ENCODE measurements around the gene SLC30A2. TPM values are rescaled to one million over a fixed set of nuclear protein-coding genes. Genes with fewer than 3 reads are reported as not detected.

Gene SLC30A2
- polyA plus RNA-seq, 6 donors from 2014 or later = not detected

DNA sequence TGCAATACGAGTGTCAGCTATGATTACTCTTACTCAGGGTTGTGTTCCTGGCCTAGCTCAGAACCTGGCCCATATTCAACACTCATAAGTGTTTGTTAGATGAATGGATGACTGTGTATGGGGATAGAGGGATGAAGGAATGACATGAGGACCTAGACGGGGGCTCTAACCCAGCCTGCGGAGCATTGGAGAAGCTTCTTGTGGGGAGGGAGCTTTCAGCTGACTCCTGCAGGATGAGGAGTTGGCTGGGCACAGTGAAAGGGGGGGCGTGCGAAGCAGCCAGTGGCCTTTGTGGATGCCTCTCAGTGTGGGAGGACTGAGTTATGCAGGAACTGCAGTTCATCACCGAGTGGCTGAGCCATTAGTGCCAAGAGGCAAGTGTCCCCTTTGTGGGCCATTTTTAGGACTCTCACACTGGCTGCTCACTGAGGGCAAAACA lies 25.6 kb downstream of the SLC30A2 start:
- Mint-ChIP-seq H3K4me3 (no peak overlapping the region), H3K27ac (no peak overlapping the region)

DNA sequence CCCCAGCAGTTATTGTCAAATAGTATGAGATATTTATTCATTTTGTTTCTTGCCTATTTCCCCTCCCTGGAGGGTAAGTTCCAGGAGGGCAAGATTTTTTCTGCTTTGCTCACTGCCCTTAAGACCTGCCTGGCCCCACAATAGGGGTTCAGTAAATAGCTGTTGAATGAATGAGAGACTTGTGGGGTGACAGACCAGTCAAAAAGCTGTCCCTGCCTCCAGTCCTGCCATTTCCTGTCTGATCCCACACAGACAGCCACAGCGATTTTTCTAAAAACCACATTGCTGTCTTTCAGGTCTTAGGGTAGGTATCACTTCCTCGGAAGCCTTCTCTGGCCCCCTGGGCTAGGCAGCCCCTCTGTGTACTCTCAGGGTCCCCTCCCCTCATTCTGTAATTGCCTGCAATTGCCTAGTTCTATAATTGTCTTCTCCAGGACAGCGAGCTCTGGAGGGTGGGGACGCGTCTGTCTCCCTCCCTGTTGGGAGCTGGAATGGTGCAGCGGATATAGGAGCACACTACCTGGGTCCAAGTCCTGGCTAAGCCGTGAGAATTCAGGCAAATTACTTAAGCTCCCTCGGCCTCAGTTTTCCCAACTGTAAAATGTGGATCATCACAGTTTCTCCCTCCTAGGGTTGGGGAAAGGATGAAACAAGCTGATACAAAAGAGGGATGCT lies 26.1 kb downstream of the SLC30A2 start:
- Mint-ChIP-seq H3K4me3 (no peak overlapping the region), H3K4me1 (no peaks in the 10 kb centered on the region), H3K36me3 (no peaks in the 10 kb centered on the region), H3K9me3 (no peaks in the 10 kb centered on the region), H3K27me3 (peaks cover 3 to 18% (median 9%) of the 10 kb centered on the region in 3 donors), H3K27ac (no peak overlapping the region)
- DNase-seq = no peak
- ATAC-seq (ENCODE audit: low read depth in 2 of 2) = no peak

More for the DNA sequence above, 25.6 kb downstream of the SLC30A2 start:
- Mint-ChIP-seq H3K4me1 (no peaks in the 10 kb centered on the region), H3K36me3 (no peaks in the 10 kb centered on the region), H3K9me3 (no peaks in the 10 kb centered on the region), H3K27me3 (peaks cover 3 to 18% (median 9%) of the 10 kb centered on the region in 3 donors)
- DNase-seq (no peak), ATAC-seq (ENCODE audit: low read depth in 2 of 2) (no peak)

DNA sequence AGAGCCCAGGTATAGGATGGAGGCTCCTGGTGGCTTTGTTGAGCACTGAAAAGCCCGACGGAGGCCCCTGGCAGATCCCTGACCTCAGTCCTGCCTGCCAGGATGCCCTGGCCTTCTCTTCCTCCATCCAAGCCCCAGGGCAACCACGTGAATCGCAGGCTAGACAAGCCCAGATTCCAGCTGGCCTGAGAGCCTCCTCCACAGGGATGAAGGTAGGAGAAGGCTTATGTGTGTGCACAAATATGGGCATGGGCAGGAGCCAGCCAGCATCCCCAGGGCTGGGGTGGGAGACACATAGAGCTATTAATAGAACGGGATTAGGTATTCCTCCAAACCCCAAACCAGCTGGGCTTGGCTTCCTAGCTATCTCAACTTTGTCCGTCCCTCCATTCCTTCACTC lies 28.3 kb downstream of the SLC30A2 start:
- Mint-ChIP-seq H3K9me3 (no peaks in the 10 kb centered on the region), H3K27ac (no peak overlapping the region), H3K36me3 (no peaks in the 10 kb centered on the region), H3K4me1 (no peaks in the 10 kb centered on the region), H3K4me3 (no peak overlapping the region), H3K27me3 (peaks cover 3 to 18% (median 9%) of the 10 kb centered on the region in 3 donors)
- DNase-seq (no peak), ATAC-seq (ENCODE audit: low read depth in 2 of 2) (no peak)

DNA sequence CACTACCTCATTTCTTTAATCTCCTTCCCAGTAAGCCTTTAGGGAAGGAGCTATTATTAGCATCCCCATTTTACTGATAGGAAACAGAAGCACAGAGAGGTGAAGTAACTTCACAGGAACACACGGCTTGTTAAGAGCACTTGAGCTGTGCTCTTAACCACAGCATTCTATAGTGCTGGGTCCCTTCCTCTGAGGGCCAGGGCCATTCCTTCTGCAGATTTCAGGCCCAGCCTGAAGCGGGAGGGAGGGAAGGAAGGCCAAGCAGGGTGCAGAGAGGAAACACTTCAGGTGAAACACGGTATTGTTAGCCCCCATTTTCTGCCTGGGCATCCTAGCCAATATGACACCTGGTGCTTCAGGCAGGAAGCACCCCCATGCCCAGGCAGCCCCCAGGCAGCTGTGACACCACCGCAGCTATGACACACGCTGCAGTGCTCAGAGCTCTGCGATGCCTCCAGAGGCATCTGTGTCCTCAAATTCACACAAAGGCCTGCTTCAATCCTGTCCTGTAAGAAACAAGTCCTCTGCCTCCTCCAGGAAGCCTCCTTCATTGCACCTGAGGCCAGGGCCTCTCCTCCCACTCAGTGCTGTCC lies 28.9 kb downstream of the SLC30A2 start:
- Mint-ChIP-seq H3K27me3 (peaks cover 3 to 18% (median 9%) of the 10 kb centered on the region in 3 donors), H3K4me1 (no peaks in the 10 kb centered on the region), H3K36me3 (no peaks in the 10 kb centered on the region), H3K9me3 (no peaks in the 10 kb centered on the region), H3K27ac (peak overlapping the region in 1 of 6 donors; percentile 56), H3K4me3 (no peak overlapping the region)
- DNase-seq (no peak), ATAC-seq (ENCODE audit: low read depth in 2 of 2) (peak in 1 of 2 donors; percentile 28)

DNA sequence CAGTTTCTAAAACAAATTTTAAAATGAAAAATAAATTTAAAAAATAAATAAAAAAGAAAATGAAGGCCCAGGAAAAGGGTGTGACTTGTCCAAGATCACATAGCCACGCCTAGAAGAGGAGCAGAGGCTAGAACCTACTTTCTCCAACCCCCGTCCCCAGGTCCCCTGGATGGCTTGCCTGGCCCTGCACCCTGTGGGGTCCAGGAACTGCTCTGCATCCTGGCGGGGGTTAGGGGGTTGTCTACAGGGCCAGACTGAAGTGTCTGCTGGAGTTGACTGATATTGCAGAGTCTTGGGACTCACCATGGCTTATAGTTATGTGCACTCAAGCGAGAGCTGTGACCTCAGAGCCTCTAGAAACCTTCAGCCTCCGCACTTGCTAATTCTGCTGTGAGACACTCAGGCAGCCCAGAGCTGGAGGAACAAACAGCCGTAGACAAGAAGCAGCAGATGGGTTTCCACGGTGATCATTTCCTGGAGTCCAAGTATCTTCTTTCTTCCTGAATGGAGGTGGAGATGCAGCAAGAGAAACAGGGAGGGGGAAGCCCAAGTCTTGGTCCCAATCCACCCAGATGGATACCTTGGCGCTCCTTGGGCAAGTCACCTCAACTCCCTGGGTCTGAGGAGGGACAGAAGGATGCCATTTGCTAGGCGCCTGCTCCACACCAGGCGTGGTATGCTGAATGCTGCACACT lies 29.5 kb downstream of the SLC30A2 start:
- DNase-seq (no peak), ATAC-seq (ENCODE audit: low read depth in 2 of 2) (no peak)
- no peaks in the 10 kb centered on the region for H3K36me3 Mint-ChIP-seq
- no peak overlapping the region for H3K4me3 Mint-ChIP-seq
- no peak overlapping the region for H3K27ac Mint-ChIP-seq
- H3K4me1 Mint-ChIP-seq = no peaks in the 10 kb centered on the region
- no peaks in the 10 kb centered on the region for H3K9me3 Mint-ChIP-seq
- H3K27me3 Mint-ChIP-seq = peaks cover 3 to 13% (median 5%) of the 10 kb centered on the region in 3 donors

DNA sequence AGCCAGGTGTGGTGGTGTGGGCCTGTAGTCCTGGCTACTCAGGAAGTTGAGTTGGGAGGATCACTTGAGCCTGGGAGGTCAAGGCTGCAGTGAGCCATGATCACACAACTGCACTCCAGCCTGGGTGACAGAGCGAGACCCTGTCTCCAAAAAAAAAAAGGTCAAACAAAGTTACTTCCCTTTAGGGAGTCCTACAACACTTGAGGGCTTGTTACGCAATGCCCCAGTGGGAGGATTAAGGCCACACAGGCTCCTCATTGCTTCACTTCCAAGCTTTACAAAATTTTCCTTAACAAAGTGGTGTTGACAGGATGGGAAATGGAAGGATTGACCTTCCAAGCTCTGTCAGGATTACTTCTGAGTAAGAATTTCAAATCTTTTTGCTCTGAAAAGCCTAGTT lies 30.6 kb downstream of the SLC30A2 start:
- H3K27ac Mint-ChIP-seq = peak overlapping the region in 1 of 6 donors; percentile 69
- H3K9me3 Mint-ChIP-seq = no peaks in the 10 kb centered on the region
- DNase-seq = no peak

DNA sequence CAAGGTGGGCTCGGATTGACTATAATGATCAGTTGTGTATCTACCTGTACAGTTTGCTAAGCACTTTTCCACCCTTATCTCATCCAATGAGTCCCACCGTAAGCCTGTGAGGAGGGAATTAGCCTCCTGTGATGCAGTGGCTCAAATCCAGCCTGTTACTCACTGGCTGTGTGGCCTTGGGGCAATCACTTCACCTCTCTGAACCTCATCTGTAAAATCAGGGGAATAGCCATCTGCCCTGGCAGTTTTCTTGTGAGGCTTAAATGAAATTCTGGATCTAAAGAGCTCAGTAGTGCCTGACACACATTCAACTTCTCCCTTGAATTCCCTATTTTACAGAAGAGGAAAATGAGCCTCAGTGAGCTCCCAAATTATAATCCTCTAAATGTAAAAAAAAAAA lies 31.7 kb downstream of the SLC30A2 start:
- Mint-ChIP-seq H3K4me3 (no peak overlapping the region), H3K27ac (no peak overlapping the region), H3K36me3 (no peaks in the 10 kb centered on the region), H3K9me3 (no peaks in the 10 kb centered on the region), H3K27me3 (peaks cover 0 to 3% (median 0%) of the 10 kb centered on the region in 3 donors), H3K4me1 (no peaks in the 10 kb centered on the region)
- DNase-seq (no peak), ATAC-seq (ENCODE audit: low read depth in 2 of 2) (no peak)

More for the DNA sequence above, 30.6 kb downstream of the SLC30A2 start:
- Mint-ChIP-seq H3K4me3 (no peak overlapping the region), H3K36me3 (no peaks in the 10 kb centered on the region), H3K4me1 (no peaks in the 10 kb centered on the region), H3K27me3 (peaks cover 0 to 10% (median 3%) of the 10 kb centered on the region in 3 donors)
- ATAC-seq (ENCODE audit: low read depth in 2 of 2) = no peak

DNA sequence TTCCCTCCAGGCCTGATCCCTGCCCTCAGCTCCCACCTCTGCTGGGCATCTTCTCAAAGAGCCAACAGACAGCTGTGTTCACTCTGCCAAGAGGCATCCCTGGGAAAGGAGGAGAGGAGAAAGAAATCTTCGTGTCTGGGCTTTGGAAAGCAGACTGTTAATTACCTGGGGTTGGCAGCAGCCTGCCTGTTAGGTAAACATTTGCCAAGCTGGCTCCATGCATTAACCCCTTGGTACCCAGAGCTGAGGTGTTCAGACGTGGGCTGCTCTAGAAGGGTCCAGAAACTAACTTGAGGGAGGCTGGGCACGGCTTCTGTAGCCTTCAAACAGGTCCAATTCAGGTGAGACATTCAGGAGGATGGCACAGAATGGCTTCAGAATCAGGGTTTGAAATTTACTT lies 33.1 kb downstream of the SLC30A2 start:
- no peak for ATAC-seq (ENCODE audit: low read depth in 2 of 2)
- H3K9me3 Mint-ChIP-seq = no peaks in the 10 kb centered on the region
- no peak for DNase-seq
- H3K27me3 Mint-ChIP-seq = peaks cover 0 to 3% (median 0%) of the 10 kb centered on the region in 3 donors
- no peak overlapping the region for H3K27ac Mint-ChIP-seq
- H3K4me3 Mint-ChIP-seq = no peak overlapping the region
- no peaks in the 10 kb centered on the region for H3K36me3 Mint-ChIP-seq
- no peaks in the 10 kb centered on the region for H3K4me1 Mint-ChIP-seq

DNA sequence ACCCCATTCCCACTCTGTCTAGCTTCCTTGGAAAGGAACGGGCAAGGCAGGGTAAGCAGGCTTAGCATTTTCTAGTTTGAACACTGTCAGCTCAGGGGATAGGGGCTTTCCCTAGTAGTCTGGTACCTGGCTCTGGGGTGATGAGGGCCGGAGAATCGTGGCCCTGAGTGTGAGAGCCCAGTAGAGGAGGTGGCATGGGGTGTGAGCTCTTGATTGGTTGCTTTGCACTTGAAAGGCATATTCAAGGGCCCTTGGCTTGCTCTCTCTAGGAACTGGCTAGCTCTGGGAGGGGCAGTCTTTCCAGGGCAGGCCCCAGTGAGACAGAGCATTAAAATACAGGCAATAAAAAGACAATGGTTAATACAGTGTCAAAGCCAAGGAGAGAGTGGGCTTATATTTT lies 35.1 kb downstream of the SLC30A2 start:
- ATAC-seq (ENCODE audit: low read depth in 2 of 2) (no peak), DNase-seq (no peak)
- H3K9me3 Mint-ChIP-seq = no peaks in the 10 kb centered on the region
- peaks cover 0 to 5% (median 0%) of the 10 kb centered on the region in 3 donors for H3K27me3 Mint-ChIP-seq
- peak overlapping the region in 1 of 6 donors; percentile 50 for H3K27ac Mint-ChIP-seq
- no peaks in the 10 kb centered on the region for H3K36me3 Mint-ChIP-seq
- no peak overlapping the region for H3K4me3 Mint-ChIP-seq
- peaks cover 0 to 3% (median 3%) of the 10 kb centered on the region in 3 donors for H3K4me1 Mint-ChIP-seq

DNA sequence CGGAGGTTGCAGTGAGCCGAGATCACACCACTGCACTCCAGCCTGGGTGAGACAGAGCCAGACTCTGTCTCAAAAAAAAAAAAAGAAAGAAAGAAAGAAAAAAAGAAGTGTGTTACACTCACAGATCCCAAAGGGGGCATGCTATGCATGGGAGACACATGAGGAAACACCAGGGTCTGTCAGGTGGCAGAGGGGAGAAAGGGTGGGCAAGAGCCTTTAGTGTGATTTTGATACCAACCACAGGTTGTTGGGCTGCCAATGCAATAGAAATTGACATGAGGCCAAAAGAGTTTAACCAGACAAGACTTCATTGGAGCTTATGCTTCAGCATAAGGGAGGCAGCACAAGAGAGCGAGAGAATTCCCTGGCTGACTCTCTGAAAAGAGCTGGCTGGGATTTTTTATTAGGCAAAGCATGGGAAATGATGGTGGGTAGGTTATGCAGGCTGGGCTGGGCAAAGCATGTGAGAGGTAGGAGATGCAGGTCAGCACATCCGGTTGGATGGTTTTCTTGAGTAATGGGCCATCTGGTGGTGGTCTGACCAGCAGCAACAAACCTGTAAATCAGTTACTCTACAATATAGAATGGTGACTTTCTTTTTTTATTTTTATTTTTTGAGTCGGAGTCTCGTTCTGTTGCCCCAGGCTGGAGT lies 36.0 kb downstream of the SLC30A2 start:
- ATAC-seq (ENCODE audit: low read depth in 2 of 2) = no peak
- peaks cover 0 to 5% (median 0%) of the 10 kb centered on the region in 3 donors for H3K27me3 Mint-ChIP-seq
- H3K4me3 Mint-ChIP-seq = no peak overlapping the region
- H3K27ac Mint-ChIP-seq = no peak overlapping the region
- H3K36me3 Mint-ChIP-seq = no peaks in the 10 kb centered on the region
- no peak for DNase-seq
- no peaks in the 10 kb centered on the region for H3K9me3 Mint-ChIP-seq
- H3K4me1 Mint-ChIP-seq = peaks cover 0 to 3% (median 3%) of the 10 kb centered on the region in 3 donors

DNA sequence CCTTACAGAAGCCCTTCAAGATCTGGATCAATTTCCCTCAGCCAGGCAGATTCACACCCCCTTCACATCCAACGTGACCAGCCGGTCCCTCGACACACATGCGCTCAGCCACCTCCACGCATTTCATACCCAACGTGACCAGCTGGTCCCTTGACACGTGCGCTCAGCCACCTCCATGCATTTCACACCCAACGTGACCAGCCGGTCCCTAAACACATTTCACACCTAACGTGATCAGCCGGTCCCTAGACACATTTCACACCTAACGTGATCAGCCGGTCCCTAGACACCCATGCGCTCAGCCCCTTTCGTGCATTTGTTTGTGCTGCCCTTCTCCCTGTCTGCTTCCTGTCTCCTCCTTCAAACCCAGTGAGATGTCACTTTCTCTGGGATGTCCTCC lies 39.2 kb downstream of the SLC30A2 start:
- DNase-seq = no peak
- Mint-ChIP-seq H3K36me3 (no peaks in the 10 kb centered on the region), H3K27me3 (peaks cover 0 to 8% (median 5%) of the 10 kb centered on the region in 3 donors), H3K4me3 (no peak overlapping the region), H3K4me1 (peaks cover 0 to 11% (median 3%) of the 10 kb centered on the region in 3 donors), H3K27ac (peak overlapping the region in 1 of 6 donors; percentile 23), H3K9me3 (no peaks in the 10 kb centered on the region)
- no peak for ATAC-seq (ENCODE audit: low read depth in 2 of 2)

DNA sequence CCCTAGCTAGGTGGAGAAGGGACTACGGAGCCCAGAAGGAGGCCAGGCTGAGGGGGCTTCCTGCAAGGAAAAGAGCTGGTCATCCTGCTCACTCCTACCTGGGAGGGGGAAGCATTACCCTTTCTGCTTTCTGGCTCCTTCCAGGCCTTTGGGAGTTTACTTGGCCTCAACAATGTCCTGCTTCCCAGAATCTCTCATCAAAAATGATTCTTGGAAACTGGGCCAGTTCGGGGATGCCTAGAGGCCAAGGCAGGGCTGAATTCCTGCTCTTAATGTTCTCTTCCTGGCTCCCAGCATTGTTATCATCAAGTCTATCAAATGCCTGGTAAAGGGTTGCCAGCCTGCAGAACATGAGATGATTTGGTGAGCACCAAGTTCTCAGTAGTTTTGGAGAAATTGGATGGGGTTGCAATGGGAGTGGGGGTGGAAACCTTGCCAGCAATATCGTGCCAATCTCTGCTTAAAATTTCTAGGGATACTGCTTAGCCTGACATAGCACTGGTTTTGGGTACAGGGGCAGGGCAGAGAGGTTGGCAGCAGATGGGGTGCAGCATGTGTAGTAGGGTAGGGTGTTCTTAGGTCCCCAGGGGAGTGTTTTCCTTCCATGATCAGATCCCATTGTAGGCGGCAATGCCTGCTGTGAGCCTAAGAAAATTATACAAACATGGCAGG lies 40.3 kb downstream of the SLC30A2 start:
- DNase-seq = no peak
- H3K27ac Mint-ChIP-seq = no peak overlapping the region
- no peak for ATAC-seq (ENCODE audit: low read depth in 2 of 2)
- H3K4me3 Mint-ChIP-seq = no peak overlapping the region
- H3K4me1 Mint-ChIP-seq = peaks cover 0 to 11% (median 3%) of the 10 kb centered on the region in 3 donors
- H3K9me3 Mint-ChIP-seq = no peaks in the 10 kb centered on the region
- peaks cover 0 to 8% (median 5%) of the 10 kb centered on the region in 3 donors for H3K27me3 Mint-ChIP-seq
- H3K36me3 Mint-ChIP-seq = no peaks in the 10 kb centered on the region

DNA sequence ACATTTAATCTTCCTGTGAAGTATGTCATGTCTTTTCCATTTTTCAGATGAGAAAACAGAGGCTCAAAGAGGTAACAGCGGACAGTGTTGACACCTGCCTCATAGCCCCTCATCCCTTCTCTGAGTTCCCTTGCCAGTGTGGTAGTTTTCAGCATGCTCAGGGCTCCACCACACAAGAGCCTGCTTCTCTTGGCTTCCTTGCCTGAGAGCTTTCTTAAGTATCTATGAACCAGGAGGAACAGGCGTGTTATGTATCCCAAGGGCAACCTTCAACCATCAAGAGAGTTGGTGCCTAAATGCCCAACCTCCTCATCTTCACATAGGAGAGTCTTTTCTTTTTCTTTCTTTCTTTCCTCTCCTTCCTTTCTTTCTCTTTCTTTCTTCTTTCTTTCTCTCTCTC lies 42.2 kb downstream of the SLC30A2 start:
- Mint-ChIP-seq H3K9me3 (no peaks in the 10 kb centered on the region), H3K27me3 (peaks cover 0 to 8% (median 5%) of the 10 kb centered on the region in 3 donors), H3K4me3 (no peak overlapping the region), H3K36me3 (no peaks in the 10 kb centered on the region), H3K27ac (peak overlapping the region in 1 of 6 donors; percentile 24), H3K4me1 (peaks cover 2 to 11% (median 4%) of the 10 kb centered on the region in 3 donors)
- no peak for DNase-seq
- ATAC-seq (ENCODE audit: low read depth in 2 of 2) = no peak

Measured in naive B cell (primary cell).